22Rv1 (cell line): ENCODE measurements around the gene DCLK1.

Experiments used
- CTCF ChIP-seq: fragments of 450-650 bp; IDR thresholded peaks from 2 replicates; pipeline ENCODE4 v1.5.1; 2017; ENCODE audit warnings: mild to moderate bottlenecking
- ZFX ChIP-seq: fragments of 450-650 bp; IDR thresholded peaks from 2 replicates; pipeline ENCODE4 v1.6.1; 2017; ENCODE audit warnings: antibody characterized with exemption, borderline replicate concordance

- TF ChIP-seq CTCF (no peak), ZFX (no peak)
These were observed 48.8 kb downstream of the DCLK1 start for GRCh38 chr13:36082396-36082795.
